Ureter (tissue), 1 donor: ENCODE measurements around the gene PRDM15. TPM values are rescaled to one million over a fixed set of nuclear protein-coding genes. Genes with fewer than 3 reads are reported as not detected.

ENCODE experiments used
- DNase-seq: peaks from one replicate; pipeline ENCODE4 v3.0.0-alpha.2; 2020; ENCODE audit warnings: low spot score
- total RNA-seq: library from RNA; stranded (reverse); gene quantifications from one replicate; pipeline ENCODE4 v1.2.4, GENCODE V29; 2023
- donor health status: DM: yes; HTN: yes; CAD: no.

PRDM15 gene
- total RNA-seq, 1 donor from 2014 or later = 14.1 TPM

DNA sequence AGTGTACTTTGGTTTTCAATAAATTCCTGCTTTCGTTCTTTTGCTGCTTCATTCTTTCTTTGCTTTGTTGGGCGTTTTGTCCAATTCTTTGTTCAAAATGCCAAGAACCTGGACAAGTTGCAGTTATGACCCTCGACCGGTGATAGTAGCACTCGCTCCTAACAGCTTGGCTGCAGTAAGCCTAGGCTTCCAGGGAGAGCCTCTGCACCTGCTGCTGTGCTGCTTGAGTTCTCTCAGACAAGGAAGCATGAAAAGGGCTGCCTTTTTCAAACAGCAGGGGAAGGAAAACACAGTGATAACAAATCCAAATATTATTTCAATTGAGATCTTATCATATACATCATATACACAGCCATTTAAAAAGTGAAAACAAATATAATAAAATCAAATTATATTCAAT is 99.5 kb downstream of the PRDM15 start:
- DNase-seq = no peak

- no peak for DNase-seq
These were observed 100.1 kb downstream of the PRDM15 start for GRCh38 chr21:41778930-41779600.

- peak; percentile 85 for DNase-seq
These were observed 101.0 kb downstream of the PRDM15 start for GRCh38 chr21:41777951-41778815.

DNA sequence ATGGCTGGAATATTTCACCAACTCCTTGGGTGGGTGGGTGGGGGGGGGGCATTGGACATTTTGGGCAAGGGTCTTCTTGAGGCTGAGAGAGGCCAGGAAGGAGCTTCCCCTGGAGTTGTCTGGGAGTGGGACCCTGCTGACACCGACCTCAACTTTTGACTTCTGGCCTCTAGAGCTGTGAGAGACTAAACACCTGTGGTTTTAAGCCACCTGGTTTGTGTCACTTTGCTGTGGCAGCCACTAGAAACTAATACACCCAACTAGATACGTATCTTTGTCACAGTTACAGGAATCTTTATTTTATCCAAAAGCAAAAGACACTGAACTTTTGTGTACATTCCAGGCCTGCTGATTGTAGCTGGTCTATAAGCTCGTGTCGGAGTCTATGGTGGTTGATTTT is 102.4 kb downstream of the PRDM15 start:
- no peak for DNase-seq

DNA sequence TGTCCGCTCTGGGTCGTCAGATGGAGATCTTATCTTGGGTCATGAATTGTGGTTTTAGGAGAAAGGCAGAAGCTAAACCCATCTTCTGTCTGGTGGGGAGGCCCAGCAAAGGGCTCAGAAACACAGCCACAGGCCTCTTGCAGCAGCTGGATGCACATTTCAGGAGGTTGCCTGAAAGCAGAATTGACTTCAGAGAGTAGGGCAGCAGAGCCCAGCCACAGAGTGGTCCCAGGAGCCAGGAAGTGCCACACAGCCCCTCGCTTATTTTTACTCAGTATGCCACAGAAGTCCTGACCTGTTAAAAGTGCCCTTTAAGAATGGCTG is 104.0 kb downstream of the PRDM15 start:
- DNase-seq = no peak

- DNase-seq = no peak
These were observed 104.5 kb downstream of the PRDM15 start for GRCh38 chr21:41774467-41775148.

- DNase-seq = no peak
These were observed 106.6 kb downstream of the PRDM15 start for GRCh38 chr21:41772351-41773080.

DNA sequence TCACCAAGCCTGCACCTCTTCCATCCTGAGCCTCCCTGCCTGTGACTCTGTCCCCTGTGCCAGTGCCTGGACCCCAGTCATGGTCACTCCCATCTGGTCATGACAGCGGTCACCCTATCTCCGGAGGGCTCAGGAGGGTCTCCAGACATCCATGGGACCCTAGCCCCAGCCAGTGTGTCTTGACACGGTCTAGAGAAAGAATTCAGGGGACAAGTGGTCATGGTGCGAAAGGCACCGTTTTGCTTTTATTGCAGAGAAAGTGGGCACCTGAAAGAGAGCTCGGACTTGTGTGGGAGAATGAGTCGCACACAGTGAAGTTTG is 107.6 kb downstream of the PRDM15 start:
- no peak for DNase-seq

GRCh38 chr21:41770901-41771624 is 108.1 kb downstream of the PRDM15 start:
- DNase-seq = no peak

GRCh38 chr21:41769933-41770332 is 109.2 kb downstream of the PRDM15 start:
- no peak for DNase-seq

DNA sequence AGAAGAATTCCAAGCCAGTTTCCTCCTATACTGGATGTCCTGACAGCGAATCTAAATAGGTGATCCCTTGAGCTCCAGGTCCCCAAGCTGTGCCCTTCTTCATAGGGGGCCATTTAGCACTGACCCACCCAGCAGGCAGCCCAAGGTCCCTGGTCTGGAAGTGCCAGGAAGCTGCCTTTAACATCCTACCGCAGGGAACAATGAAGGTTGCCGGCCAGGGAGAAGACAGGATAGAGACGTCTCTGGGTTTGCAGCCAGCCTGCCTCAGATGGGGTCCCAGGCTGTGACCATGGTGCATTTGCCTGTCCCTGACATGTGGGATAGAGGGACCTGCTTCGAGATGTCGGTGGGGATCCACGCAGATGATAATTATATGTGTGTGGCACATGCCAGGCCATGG is 109.6 kb downstream of the PRDM15 start:
- no peak for DNase-seq

GRCh38 chr21:41769111-41769510 is 110.0 kb downstream of the PRDM15 start:
- no peak for DNase-seq

- DNase-seq = no peak
These were observed 110.6 kb downstream of the PRDM15 start for GRCh38 chr21:41768437-41769042.

DNA sequence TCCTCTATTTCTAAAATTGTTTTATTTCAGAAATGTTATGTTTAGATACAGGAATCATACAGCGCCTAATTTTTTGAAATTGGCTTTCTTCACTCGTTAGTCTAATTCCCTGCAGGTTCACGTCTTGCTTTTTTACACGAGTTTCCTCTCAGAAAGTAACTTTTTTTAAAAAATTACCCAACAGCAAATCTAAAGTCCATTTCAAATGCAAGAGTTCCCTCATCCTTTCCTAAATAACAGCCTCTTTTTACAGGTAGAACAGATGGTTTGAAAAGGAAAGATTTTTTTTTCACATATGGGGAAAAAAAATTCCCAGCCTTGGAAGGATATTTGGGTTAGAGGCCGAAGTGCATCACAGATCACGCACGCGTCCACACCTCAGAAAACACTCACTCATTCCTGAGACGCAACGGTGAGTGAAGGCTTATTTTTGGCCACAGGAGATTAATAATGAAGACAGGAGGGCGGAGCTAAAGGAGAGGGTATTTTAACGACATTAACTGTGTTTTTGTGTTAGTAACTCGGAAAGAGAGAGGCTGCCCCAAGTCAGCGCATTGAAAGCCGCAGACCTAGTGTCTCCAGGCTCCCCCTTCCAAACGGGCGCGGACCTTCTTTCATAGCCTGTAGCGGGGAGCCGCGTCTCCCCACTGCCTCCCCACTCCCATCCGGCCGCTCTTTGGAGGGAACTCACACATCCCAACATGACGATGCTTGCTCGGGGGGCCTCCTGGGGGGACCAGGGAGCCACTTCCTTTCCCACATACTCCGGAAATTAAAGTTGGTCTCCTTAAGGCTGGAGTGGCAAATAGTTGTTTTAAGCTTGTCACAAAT is 111.3 kb downstream of the PRDM15 start:
- no peak for DNase-seq

GRCh38 chr21:41766883-41767605 is 112.1 kb downstream of the PRDM15 start, which contains the start of gene RIPK4:
Gene RIPK4 (minus strand): TSS chr21:41767052. CDS start chr21:41767041, 11 bp downstream.
- DNase-seq = peak; percentile 86

DNA sequence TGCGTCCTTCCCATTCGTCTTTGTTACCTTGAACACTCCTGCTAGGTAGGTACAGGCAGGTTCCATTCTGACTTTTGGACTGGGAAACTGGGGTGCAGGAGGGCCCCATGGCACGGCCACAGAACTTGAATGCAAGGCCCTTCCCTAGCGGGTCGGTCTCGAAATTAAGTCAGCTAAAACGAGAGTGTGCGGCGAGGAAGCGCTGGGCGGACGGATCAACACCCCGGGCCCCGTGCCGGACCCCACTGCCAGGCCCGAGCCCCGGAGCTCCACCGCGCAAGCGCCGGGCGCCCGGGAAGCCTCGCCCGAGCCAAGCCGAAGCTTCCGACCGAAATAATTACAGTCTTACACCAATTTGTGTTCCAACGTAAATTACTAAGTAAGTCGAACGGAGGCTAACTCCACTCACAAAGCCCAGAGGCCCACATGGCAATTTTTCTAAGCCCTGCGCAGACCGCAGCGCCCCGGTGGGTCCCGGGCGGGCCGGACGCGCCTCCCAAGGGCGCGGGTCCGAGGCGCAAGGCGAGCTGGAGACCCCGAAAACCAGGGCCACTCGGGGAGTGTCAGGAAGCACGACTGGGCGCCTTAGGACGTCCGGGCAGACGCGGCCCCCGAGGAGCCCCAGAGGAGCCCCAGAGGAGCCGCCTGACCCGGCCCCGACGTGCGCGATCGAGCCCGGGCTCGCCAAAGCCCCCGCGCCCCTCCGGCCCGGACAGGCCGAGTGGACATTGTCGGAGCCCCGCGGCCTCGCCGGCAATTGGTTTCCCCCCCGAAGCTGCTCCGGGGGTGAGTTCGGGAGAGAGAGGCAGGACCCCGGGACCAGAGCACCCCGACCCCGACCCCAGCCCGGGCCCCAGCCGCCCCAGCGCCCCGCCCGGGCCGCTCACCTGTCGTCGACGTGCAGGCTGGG is 112.9 kb downstream of the PRDM15 start:
- DNase-seq = no peak

DNA sequence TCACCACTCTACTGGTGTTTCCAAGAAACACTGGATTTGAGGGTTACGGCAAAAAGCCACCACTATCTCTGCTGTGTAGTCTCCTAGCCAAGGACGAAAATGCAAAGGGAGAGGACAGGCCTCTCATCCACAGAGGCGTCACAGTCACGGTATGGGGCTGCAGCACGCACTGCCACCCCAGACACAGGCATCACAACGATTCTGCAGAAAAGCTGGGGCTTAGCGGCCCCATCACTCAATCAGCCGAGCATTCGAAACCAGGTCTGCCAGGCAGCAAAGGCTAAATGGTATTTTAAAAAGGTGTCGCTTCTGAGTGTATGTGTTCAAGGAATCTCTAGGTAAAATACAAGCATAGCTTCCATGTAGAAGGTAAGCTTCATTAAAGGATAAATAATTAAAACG is 113.7 kb downstream of the PRDM15 start:
- no peak for DNase-seq
